ENCODE measurements around the gene RPS16.

The RPS16 gene

DNA sequence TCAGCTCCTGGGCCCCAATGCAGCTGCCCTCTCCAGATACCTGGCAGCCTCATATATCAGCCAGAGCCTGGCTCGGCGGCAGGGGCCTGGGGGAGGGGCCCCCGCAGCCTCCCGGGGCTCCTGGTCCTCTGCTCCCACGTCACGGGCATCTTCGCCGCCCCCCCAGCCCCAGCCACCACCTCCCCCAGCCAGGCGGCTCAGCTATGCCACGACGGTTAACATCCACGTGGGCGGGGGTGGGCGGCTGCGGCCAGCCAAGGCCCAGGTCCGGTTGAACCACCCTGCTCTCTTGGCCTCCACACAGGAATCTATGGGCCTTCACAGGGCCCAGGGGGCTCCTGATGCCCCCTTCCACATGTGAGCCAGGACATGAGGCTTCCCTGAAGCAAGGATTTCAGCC lies 10.8 kb downstream of the RPS16 start:
- no peak overlapping the region for H3K27ac ChIP-seq
- TF ChIP-seq, protein P1, sequence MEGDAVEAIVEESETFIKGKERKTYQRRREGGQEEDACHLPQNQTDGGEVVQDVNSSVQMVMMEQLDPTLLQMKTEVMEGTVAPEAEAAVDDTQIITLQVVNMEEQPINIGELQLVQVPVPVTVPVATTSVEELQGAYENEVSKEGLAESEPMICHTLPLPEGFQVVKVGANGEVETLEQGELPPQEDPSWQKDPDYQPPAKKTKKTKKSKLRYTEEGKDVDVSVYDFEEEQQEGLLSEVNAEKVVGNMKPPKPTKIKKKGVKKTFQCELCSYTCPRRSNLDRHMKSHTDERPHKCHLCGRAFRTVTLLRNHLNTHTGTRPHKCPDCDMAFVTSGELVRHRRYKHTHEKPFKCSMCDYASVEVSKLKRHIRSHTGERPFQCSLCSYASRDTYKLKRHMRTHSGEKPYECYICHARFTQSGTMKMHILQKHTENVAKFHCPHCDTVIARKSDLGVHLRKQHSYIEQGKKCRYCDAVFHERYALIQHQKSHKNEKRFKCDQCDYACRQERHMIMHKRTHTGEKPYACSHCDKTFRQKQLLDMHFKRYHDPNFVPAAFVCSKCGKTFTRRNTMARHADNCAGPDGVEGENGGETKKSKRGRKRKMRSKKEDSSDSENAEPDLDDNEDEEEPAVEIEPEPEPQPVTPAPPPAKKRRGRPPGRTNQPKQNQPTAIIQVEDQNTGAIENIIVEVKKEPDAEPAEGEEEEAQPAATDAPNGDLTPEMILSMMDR (conservative IDR thresholded peaks at IDR 0.05) = no peak

DNA sequence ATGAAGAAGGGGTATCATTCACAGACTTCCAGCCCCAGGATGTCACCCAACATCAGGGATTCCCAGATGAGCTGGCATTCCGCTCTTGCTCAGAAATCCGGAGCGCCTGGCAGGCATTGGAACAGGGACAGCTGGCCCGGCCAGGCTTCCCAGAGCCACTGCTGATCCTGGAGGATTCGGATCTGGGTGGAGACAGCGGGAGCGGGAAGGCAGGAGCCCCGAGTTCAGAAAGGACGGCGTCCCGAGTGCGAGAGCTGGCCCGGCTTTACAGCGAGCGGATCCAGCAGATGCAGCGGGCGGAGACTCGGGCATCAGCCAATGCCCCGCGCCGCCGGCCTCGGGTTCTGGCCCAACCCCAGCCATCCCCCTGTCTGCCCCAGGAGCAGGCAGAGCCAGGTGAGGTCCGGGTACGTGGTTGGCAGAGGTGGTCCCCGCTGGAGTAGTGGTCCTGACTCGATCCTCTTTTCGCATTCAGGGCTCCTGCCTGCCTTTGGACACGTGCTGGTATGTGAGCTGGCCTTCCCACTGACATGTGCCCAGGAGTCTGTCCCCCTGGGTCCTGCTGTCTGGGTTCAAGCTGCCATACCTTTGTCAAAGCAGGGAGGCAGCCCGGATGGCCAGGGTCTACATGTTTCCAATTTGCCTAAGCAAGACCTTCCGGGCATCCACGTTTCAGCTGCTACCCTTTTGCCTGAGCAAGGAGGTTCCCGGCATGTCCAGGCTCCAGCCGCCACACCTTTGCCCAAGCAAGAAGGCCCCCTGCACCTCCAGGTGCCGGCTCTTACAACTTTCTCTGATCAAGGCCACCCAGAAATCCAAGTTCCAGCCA lies 12.3 kb downstream of the RPS16 start:
- H3K27ac ChIP-seq = no peak overlapping the region
- TF ChIP-seq, protein P1 (conservative IDR thresholded peaks at IDR 0.05) = no peak

DNA sequence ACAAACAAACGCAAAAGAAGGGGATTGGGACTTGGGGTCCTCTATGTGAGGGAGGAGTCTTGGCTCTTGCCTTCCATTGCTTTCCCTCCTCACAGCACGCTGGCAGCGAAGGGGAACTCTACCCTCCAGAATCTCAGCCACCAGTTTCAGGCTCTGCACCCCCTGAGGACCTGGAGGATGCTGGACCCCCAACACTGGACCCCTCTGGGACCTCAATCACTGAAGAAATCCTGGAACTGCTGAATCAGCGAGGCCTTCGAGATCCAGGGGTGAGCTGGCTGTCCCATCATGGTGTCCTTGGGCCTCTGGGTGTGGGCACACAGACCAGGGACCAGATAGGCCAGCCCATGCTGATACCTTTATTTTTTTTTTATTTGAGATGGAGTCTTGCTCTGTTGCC lies 13.7 kb downstream of the RPS16 start:
- TF ChIP-seq, protein P1 (conservative IDR thresholded peaks at IDR 0.05) = no peak
- no peak overlapping the region for H3K27ac ChIP-seq

DNA sequence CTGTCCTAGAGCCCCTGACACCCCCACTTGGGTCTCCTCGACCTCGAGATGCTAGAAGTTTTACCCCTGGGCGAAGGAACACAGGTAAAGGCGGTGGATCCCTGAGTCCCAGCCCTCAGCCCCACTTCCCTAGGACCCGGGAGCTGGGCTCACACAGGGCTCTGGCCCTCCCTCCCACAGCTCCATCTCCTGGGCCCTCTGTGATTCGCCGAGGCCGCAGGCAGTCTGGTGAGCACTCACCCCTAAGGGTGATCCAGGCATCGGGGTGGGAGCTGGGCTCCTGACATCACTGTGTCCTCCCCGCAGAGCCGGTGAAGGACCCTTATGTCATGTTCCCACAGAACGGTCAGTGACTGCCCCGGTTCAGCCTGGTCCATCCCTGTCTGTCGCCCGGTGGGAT lies 15.0 kb downstream of the RPS16 start:
- H3K27ac ChIP-seq = no peak overlapping the region
- TF ChIP-seq, protein P1 (conservative IDR thresholded peaks at IDR 0.05) = no peak

DNA sequence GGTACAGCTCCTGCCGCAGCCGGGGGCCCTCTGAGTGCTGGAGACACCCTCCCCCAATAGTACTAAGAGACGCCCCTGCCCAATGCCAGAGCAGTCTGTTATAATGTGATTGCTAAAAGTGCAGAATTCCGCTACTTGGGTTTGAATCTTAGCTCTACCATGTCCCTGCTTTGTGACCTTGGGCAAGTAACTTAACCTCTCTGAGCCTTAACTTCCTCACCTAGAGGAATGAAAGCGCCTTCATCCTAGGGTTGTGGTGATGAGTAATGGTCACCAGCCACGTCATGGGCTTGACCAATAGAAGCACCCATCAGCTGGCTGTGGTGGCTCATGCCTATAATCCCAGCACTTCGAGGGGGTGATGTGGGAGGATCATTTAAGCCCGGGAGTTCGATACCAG lies 16.7 kb downstream of the RPS16 start:
- no peak overlapping the region for H3K27ac ChIP-seq
- TF ChIP-seq, protein P1 (conservative IDR thresholded peaks at IDR 0.05) = no peak

DNA sequence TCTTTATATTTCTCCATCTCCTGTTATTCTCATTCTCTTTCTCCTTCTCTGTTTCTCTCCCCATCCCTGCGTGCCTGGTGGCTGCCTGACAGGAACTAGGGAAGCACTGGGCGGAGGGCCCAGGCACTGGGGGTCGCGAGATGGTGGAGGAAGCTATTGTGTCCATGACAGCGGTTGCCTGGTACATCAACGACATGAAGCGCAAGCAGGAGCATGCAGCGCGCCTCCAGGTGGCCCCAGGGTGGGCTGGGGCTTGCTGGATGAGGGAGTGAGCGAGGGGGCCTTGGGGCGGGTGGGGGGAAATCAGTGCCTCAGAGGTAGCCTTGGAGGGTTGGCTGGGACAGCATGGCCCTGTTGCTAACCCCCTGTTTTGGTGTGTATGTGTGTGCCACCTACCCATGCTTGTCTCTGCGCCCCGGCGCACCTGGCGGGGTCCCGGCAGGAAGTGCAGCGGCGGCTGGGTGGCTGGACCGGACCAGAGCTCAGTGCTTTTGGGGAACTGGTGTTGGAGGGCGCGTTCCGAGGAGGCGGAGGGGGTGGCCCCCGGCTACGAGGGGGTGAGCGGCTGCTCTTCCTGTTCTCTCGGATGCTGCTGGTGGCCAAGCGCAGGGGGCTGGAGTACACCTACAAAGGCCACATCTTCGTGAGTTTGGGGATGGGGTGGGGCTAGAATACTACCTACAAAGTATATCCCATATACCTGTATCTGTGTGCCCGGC lies 18.1 kb downstream of the RPS16 start:
- no peak overlapping the region for H3K27ac ChIP-seq
- TF ChIP-seq, protein P1 (conservative IDR thresholded peaks at IDR 0.05) = no peak

Measured in VCaP (cell line).